Measurements from ENCODE around the gene CHD6. TPM values are rescaled to one million over a fixed set of nuclear protein-coding genes. Genes with fewer than 3 reads are reported as not detected.

The CHD6 gene
- total RNA-seq, 1 experiment from 2014 or later, result 26.6 TPM

DNA sequence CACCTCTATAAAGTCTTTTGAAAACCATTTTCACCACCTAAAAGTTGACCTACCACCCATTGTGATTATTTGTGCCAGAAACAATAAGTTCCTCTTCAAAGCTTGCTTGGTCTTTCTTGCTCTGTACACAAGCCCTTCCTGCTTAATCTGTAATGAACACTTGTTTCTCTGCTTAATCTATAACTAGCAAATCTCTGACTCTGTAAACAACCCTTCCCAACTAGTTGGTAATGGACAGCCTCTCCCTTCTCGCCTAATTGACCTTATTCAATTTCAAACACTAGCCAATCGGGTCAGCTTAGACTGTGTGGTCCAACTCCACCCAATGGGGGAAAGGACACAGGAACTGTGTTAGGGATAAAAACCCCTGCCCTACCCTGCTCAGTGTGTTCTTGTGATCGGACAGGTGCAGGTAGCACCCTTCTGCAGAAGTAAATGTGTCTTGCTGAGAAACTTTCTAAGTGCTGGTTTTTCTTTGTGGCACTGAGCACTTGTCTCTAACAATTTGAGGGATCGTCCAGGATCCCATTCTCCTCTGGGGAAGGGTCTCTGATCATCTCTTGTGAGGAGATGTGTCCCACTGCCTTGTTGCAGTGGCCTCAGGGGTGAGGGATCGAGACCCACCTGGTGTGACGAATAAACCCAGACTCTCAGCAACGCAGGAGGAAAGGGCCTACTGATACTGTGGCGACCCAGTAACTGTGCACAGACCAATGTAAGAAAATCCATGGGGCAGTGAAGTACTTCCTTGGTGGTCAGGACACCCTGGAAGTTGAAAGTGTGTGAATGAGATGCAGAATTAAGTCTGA is 23.5 kb downstream of the CHD6 start (continued):
- TF ChIP-seq, protein P1, sequence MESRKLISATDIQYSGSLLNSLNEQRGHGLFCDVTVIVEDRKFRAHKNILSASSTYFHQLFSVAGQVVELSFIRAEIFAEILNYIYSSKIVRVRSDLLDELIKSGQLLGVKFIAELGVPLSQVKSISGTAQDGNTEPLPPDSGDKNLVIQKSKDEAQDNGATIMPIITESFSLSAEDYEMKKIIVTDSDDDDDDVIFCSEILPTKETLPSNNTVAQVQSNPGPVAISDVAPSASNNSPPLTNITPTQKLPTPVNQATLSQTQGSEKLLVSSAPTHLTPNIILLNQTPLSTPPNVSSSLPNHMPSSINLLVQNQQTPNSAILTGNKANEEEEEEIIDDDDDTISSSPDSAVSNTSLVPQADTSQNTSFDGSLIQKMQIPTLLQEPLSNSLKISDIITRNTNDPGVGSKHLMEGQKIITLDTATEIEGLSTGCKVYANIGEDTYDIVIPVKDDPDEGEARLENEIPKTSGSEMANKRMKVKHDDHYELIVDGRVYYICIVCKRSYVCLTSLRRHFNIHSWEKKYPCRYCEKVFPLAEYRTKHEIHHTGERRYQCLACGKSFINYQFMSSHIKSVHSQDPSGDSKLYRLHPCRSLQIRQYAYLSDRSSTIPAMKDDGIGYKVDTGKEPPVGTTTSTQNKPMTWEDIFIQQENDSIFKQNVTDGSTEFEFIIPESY (IDR thresholded peaks at IDR 0.05; ENCODE audit: extremely low read depth, insufficient replicate concordance, low read length), result no peak
- TF ChIP-seq ELF1 (IDR thresholded peaks at IDR 0.05; ENCODE audit: borderline replicate concordance, low read depth) (no peak), POLR2A (IDR thresholded peaks at IDR 0.05; ENCODE audit: borderline replicate concordance, extremely low read depth, insufficient read depth, insufficient read length) (no peak), RAD21 (IDR thresholded peaks at IDR 0.05; ENCODE audit: low read depth) (no peak)

DNA sequence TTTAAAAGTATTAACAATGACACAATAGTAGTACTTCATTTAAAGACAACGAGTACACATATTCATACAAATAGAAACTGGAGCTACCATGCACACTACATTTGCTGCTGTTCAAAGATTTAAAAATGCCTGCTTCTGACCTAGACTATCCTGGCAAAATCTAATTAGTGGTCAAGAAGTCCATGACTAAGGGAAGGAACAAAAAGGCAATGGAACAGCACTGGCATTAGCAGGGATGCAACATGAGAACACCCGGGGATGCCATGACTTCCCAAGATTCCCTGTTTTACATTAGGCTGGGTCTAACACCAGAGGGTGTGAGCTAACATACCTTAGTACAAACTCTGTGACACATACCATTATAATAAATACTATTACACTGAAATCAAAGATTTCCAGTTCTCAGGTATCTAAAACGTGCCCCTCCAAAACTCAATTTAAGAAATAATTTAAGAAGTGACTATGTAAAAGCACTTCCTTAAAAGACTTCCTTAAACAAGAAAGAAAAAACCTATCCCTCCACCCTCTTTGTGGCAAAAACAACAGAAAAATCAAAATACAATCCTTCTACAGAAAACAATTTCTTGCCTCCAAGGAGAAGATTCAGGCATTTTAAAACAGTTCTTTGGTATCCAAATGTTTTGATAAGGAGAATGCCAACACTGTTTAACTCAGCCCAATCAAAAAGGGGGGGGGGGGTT is 25.5 kb downstream of the CHD6 start:
- no peak for ATAC-seq
- Histone ChIP-seq H3K9ac (ENCODE audit: low read length) (no peak overlapping the region), H3K79me2 (ENCODE audit: insufficient read depth, low read length) (peaks cover 16% of the 10 kb centered on the region; the same call in 1 of the 2 replicates), H3K9me2 (ENCODE audit: insufficient read depth) (no peaks in the 10 kb centered on the region), H3K4me3 (replicated peaks in 1 of 2; ENCODE audit: low read depth in 1 of 2, low read length in 2 of 2) (no peak overlapping the region), H3K4me2 (ENCODE audit: low read length) (no peak overlapping the region), H3K4me1 (ENCODE audit: control insufficient read depth in 1 of 2, insufficient read depth in 2 of 2, low read length in 2 of 2) (no peaks in the 10 kb centered on the region), H4K20me1 (ENCODE audit: insufficient read depth) (no peaks in the 10 kb centered on the region), H3K36me3 (ENCODE audit: control insufficient read depth in 1 of 2, insufficient read depth in 2 of 2, low read length in 2 of 2) (no peaks in the 10 kb centered on the region), H3K27me3 (ENCODE audit: insufficient read depth, low read length) (no peaks in the 10 kb centered on the region), H3K9me3 (ENCODE audit: control insufficient read depth in 1 of 2, insufficient read depth in 1 of 2, low read depth in 1 of 2, low read length in 2 of 2) (no peaks in the 10 kb centered on the region; a peak in 1 of 4 replicates), H2AFZ (ENCODE audit: low read depth, low read length, poor library complexity, severe bottlenecking) (no peak overlapping the region), H3K27ac (ENCODE audit: low read depth, low read length) (no peak overlapping the region)
- ChIA-PET CTCF (no interaction called here), RAD21 (ENCODE audit: low non-redundant PET in 1 of 2, low total read pairs in 2 of 2, uncharacterized antibody in 2 of 2, unreplicated experiment in 2 of 2) (no interaction called here), POLR2A (no interaction called here)
- DNase-seq (ENCODE audit: low read depth, low spot score), result no peak
- BruUV-seq (replicated peaks), result no TSS peak
- intact Hi-C loops (cut with micrococcal nuclease), result no loop called here
- TF ChIP-seq, protein P1 (IDR thresholded peaks at IDR 0.05; ENCODE audit: extremely low read depth, insufficient replicate concordance, low read length), result no peak
- TF ChIP-seq POLR2A (IDR thresholded peaks at IDR 0.05; ENCODE audit: borderline replicate concordance, extremely low read depth, insufficient read depth, insufficient read length), result no peak
- TF ChIP-seq, protein P2, sequence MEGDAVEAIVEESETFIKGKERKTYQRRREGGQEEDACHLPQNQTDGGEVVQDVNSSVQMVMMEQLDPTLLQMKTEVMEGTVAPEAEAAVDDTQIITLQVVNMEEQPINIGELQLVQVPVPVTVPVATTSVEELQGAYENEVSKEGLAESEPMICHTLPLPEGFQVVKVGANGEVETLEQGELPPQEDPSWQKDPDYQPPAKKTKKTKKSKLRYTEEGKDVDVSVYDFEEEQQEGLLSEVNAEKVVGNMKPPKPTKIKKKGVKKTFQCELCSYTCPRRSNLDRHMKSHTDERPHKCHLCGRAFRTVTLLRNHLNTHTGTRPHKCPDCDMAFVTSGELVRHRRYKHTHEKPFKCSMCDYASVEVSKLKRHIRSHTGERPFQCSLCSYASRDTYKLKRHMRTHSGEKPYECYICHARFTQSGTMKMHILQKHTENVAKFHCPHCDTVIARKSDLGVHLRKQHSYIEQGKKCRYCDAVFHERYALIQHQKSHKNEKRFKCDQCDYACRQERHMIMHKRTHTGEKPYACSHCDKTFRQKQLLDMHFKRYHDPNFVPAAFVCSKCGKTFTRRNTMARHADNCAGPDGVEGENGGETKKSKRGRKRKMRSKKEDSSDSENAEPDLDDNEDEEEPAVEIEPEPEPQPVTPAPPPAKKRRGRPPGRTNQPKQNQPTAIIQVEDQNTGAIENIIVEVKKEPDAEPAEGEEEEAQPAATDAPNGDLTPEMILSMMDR (IDR thresholded peaks at IDR 0.05 in 2 of 3, conservative IDR thresholded peaks at IDR 0.05 in 1 of 3; ENCODE audit: borderline replicate concordance in 1 of 3, insufficient read depth in 1 of 3, low read depth in 2 of 3, low read length in 2 of 3), result no peak
- no peak for TF ChIP-seq FOSL1 (IDR thresholded peaks at IDR 0.05; ENCODE audit: low read depth)
- no peak for TF ChIP-seq EGR1 (IDR thresholded peaks at IDR 0.05; ENCODE audit: low read depth)
- TF ChIP-seq ZFX (IDR thresholded peaks at IDR 0.05), result no peak
- TF ChIP-seq, protein P3, sequence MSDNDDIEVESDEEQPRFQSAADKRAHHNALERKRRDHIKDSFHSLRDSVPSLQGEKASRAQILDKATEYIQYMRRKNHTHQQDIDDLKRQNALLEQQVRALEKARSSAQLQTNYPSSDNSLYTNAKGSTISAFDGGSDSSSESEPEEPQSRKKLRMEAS (IDR thresholded peaks at IDR 0.05), result no peak
- TF ChIP-seq SIN3A (IDR thresholded peaks at IDR 0.05; ENCODE audit: low read depth), result no peak
- TF ChIP-seq, protein P4, sequence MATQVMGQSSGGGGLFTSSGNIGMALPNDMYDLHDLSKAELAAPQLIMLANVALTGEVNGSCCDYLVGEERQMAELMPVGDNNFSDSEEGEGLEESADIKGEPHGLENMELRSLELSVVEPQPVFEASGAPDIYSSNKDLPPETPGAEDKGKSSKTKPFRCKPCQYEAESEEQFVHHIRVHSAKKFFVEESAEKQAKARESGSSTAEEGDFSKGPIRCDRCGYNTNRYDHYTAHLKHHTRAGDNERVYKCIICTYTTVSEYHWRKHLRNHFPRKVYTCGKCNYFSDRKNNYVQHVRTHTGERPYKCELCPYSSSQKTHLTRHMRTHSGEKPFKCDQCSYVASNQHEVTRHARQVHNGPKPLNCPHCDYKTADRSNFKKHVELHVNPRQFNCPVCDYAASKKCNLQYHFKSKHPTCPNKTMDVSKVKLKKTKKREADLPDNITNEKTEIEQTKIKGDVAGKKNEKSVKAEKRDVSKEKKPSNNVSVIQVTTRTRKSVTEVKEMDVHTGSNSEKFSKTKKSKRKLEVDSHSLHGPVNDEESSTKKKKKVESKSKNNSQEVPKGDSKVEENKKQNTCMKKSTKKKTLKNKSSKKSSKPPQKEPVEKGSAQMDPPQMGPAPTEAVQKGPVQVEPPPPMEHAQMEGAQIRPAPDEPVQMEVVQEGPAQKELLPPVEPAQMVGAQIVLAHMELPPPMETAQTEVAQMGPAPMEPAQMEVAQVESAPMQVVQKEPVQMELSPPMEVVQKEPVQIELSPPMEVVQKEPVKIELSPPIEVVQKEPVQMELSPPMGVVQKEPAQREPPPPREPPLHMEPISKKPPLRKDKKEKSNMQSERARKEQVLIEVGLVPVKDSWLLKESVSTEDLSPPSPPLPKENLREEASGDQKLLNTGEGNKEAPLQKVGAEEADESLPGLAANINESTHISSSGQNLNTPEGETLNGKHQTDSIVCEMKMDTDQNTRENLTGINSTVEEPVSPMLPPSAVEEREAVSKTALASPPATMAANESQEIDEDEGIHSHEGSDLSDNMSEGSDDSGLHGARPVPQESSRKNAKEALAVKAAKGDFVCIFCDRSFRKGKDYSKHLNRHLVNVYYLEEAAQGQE (IDR thresholded peaks at IDR 0.05; ENCODE audit: low read depth), result no peak
- no peak for TF ChIP-seq CBX3 (IDR thresholded peaks at IDR 0.05; ENCODE audit: low read depth)

Measured in HCT116 (cell line).